GM12864 (cell line): Measurements from ENCODE around the gene CCDC192.

Experiments used
- DNase-seq: peaks from one replicate; pipeline ENCODE4 v3.0.0-alpha.2; 2011; ENCODE audit warnings: low read depth
- H3K4me3 ChIP-seq: 2 replicates; pipeline ENCODE4 v1.5.1; 2011; ENCODE audit warnings: mild to moderate bottlenecking, low read depth, low read length, control low read depth
- TF ChIP-seq, protein P1 (sequence below): IDR thresholded peaks from 2 replicates; pipeline ENCODE4 v1.5.1; 2011; ENCODE audit warnings: low read depth, mild to moderate bottlenecking, moderate library complexity, low read length, control low read depth, inconsistent platforms; ENCODE audit errors: missing control alignments

The CCDC192 gene

DNA sequence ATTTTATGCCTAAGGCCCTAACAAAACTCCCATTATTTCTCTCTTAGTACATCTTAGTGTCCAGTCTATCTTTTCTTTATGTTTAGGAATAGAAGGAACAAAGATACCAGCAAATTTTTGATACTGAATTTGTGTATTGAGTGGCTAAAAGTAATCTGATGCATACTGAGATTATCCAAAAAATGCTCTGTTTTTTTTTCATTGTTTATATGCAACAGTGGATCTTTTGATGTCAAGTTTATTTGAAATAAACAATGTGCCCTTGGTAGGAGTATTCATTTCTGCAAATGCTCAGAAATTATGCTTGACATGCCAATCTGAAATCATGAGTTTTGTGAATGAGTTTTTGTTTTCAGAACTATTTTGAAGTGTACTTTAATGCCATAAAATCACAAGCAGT, 58.7 kb downstream of the CCDC192 start:
- no peak for DNase-seq
- TF ChIP-seq, protein P1, sequence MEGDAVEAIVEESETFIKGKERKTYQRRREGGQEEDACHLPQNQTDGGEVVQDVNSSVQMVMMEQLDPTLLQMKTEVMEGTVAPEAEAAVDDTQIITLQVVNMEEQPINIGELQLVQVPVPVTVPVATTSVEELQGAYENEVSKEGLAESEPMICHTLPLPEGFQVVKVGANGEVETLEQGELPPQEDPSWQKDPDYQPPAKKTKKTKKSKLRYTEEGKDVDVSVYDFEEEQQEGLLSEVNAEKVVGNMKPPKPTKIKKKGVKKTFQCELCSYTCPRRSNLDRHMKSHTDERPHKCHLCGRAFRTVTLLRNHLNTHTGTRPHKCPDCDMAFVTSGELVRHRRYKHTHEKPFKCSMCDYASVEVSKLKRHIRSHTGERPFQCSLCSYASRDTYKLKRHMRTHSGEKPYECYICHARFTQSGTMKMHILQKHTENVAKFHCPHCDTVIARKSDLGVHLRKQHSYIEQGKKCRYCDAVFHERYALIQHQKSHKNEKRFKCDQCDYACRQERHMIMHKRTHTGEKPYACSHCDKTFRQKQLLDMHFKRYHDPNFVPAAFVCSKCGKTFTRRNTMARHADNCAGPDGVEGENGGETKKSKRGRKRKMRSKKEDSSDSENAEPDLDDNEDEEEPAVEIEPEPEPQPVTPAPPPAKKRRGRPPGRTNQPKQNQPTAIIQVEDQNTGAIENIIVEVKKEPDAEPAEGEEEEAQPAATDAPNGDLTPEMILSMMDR: no peak
- H3K4me3 ChIP-seq: no peak overlapping the region

DNA sequence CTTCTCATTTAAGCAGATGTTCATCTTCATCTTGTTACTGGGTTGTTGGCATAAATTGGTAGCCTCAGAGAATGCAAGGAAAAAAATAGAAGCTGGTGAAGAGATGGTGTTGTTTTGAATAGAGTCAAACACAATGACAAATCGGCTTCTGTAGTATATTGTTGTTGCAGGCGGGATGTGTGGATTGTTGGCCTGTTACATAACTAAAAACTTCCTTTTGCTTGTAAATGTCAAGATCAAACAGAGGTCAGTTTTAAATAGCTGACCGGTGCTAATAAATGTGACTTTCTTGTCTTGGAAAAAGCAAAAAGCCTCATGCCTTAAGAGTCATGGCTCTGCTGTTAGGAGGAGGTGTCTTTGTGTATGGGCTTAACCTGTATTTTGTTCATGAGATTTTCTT, 59.2 kb downstream of the CCDC192 start:
- TF ChIP-seq, protein P1: no peak
- no peak overlapping the region for H3K4me3 ChIP-seq
- no peak for DNase-seq

GRCh38 chr5:127766676-127767335, 63.6 kb downstream of the CCDC192 start:
- no peak for DNase-seq
- TF ChIP-seq, protein P1: no peak
- no peak overlapping the region for H3K4me3 ChIP-seq

GRCh38 chr5:127769386-127769785, 66.2 kb downstream of the CCDC192 start:
- TF ChIP-seq, protein P1: no peak
- DNase-seq: no peak
- no peak overlapping the region for H3K4me3 ChIP-seq

DNA sequence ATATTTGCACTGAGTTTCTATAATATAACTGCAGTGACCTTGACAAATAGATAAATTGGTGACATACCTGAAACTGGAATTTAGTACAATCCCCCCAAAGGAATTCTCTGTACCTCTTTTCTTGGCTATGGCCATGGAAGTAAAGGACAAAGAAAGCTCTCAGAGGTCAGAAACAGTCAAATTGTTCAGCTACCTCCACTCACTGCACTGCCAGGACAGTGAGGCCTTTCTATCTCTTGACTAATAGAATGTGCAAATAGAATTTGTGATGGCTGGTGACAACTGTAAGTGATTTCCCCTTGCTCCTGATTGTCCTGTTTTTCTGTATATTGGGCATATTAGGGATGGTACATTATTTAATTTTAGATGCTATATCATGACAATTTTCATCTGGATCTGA, 67.1 kb downstream of the CCDC192 start:
- no peak overlapping the region for H3K4me3 ChIP-seq
- TF ChIP-seq, protein P1: no peak
- DNase-seq: no peak

GRCh38 chr5:127772531-127772930, 69.3 kb downstream of the CCDC192 start:
- no peak for DNase-seq
- no peak overlapping the region for H3K4me3 ChIP-seq
- TF ChIP-seq, protein P1: no peak

- no peak for DNase-seq
- TF ChIP-seq, protein P1: no peak
- H3K4me3 ChIP-seq: no peak overlapping the region
Observed at GRCh38 chr5:127774221-127774620, 71.0 kb downstream of the CCDC192 start.
